ENCODE results near the gene ZNF487.
A peak's percentile ranks its signal among the peaks of the same experiment; 100 is the strongest.
"Not testable (repeated sequence)": the region's sequence is repeated elsewhere in the genome, so short reads cannot be mapped to it uniquely, and the experiment has no call there.

Gene ZNF487

GRCh38 chr10:43404704-43405084 lies 32.2 kb upstream of the ZNF487 start:
- no peak for DNase-seq (ENCODE audit: low read depth in 2 of 2)

DNA sequence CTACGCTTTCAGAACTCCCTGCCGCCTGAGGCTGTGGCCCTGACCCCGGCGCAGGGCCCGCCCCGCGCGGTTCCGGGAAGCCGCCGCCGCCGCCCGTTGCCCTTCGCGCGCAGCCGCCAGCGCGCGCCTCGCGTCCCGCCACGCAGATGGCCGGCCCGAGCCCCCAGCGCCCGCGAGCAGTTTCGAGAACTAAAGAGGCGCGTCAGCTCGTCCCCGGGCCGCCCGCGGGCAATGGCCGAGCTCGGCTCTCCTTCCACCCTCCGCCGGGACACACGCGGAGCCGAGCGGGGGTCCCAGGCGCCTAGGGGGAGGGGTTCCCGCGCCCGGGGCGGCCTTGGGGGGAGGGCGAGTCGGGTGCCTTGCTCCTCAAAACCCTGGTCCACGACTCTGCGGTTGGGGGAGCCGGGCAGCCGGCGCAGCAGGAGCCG lies 29.7 kb upstream of the ZNF487 start:
- DNase-seq (ENCODE audit: low read depth in 2 of 2) = peak; percentile 35 to 49

DNA sequence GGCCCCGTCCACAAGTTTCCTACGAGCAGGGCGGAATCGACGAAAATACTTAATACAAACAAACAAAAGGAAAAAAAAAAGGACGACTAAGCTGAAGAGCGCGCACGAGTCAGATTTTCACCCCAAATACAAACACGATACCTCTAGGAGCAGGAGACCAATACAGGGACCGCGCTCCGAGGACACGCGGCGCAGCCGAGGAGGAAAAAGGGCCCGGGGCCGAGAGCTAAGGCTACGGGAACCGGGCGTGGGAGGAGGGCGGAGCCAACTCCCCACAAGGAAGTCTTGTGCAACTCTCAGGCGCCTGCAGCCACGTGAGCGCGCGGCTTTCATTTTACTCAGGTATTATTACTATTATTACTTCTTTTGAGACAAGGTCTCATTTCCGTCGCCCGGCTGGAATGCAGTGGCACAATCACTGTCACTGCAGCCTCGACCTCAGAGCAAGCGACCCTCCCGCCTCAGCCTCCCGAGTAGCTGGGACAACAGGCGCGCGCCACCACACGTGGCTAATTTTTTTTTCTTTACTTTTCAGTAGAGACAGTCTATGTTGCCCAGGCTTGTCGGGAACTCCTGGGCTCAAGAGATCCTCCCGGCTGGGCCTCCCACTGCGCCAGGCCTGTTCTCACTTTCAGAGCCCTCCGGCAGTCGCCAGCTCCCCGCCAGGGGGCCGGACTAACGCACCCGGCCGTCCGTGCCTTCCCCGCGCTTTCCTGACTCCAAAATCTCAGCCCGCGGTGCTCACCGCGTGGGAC lies 29.2 kb upstream of the ZNF487 start:
- peak; percentile 86 to 90 for DNase-seq (ENCODE audit: low read depth in 2 of 2)

- DNase-seq (ENCODE audit: low read depth in 2 of 2) = no peak
Measured at GRCh38 chr10:43408331-43408709, 28.6 kb upstream of the ZNF487 start.

DNA sequence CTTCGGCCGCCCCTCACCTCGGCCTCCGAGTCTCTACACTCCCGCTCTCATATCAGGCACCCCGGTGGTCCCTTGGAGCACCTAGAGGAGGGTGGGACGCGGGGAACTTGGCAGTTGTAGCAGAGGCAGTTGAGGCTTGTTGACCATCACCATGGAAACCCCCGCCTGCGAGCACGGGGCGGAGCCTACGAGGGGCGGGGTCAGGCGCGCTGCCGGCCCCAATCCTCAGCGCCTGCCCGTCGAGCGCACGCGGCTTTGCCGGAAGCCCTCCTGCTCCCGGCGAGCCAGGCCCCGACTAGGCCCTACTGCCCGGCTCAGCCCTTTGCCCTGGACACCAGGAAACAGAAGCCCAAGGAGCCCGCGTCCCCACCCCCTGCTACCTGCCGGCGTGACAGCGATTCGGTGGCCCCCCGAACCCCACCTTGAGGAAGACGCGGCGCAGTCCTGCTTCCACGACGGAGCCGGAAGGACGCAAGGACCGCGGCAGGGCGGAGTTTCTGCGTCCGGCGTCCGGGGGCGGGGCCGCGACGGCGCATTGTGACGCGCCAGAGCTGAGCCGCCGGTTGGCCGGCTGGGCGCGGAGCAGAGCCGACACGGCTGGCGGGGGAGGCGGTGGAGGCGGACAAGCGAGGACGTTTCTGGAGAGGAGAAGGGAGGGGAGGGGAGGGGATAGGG lies 28.1 kb upstream of the ZNF487 start, which contains the start of gene HNRNPF:
Gene HNRNPF (minus strand): TSS at position 477 of the 675 bp plus-strand sequence. CDS start 21,302 bp downstream, outside the sequence.
- peak; percentile 92 to 94 for DNase-seq (ENCODE audit: low read depth in 2 of 2)

DNA sequence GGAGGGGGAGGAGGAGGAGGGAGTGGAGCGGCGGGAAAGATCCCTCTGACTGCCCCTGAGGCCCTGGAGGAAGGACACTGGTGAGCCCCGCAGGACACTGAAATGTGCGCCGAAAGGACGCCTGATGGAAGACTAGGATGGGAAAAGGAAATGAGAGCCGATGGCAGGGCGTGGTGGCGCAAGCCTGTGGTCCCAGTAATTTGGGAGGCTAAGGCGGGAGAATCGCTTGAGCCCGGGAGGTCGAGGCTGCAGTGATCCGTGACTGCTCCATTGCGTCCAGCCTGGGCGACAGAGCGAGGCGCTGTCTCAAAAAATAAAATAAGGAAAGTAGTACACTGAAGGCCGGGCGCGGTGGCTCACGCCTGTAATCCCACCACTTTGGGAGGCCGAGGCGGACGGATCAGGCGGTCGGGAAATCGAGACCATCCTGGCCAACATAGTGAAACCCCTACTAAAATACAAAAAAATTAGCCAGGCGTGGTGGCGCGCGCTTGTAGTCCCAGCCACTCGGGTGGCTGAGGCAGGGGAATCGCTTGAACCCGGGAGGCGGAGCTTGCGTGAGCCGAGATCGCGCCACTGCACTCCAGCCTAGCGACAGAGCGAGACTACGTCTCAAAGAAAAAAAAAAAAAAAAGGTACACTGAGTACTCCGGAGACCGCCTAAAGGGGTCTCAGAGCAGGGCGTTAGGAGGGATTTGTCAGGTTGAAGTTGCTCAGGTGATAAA lies 27.4 kb upstream of the ZNF487 start:
- peak; percentile 47 to 52 for DNase-seq (ENCODE audit: low read depth in 2 of 2)

DNA sequence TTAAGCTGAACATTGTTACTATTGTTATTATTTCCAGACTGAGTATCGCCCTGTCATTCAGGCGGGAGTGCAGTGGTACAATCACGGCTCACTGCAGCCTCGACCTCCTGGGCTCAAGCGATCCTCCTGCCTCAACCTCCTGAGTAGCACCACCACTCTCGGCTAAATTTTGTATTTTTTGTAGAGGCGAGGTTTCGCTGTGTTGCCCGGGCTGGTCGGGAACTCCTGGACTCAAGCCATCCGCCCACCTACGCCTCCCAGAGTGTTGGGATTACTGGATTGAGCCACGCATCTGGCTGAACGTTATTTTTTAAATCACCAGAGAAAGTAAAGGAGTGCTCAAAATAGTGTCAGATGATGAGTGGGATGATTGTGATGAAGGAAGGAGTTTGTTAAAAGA lies 26.6 kb upstream of the ZNF487 start:
- no peak for DNase-seq (ENCODE audit: low read depth in 2 of 2)

DNA sequence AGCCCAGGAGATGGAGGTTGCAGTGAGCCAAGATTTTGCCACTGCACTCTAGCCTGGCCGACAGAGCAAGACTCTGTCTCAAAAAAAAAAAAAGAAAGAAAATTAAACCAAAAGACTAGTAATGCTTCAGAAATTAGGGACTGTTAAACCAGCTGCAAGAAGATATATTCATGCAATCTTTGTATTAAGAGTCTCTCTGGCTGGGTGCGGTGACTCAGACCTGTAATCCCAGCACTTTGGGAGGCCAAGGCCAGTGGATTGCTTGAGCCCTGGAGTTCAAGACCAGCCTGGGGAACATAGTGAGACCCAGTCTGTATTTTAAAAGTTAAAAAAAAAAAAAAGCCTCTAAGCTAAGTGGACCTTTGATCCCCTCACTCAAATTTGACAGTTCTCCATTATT lies 25.4 kb upstream of the ZNF487 start:
- no peak for DNase-seq (ENCODE audit: low read depth in 2 of 2)

DNA sequence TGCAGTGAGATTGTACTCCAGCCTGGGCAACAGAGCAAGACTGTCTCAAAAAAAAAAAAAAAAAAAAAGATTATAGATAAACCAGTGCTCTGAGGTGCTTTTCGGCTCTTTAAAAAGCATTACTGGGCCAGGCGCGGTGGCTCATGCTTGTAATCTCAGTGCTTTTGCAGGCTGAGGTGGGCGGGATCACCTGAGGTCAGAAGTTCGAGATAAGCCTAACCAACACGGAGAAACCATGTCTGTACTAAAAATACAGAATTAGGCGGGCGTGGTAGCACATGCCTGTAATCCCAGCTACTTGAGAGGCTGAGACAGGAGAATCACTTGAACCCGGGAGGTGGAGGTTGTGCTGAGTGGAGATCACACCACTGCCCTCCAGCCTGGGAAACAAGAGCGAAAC lies 21.4 kb upstream of the ZNF487 start:
- DNase-seq (ENCODE audit: low read depth in 2 of 2) = no peak

DNA sequence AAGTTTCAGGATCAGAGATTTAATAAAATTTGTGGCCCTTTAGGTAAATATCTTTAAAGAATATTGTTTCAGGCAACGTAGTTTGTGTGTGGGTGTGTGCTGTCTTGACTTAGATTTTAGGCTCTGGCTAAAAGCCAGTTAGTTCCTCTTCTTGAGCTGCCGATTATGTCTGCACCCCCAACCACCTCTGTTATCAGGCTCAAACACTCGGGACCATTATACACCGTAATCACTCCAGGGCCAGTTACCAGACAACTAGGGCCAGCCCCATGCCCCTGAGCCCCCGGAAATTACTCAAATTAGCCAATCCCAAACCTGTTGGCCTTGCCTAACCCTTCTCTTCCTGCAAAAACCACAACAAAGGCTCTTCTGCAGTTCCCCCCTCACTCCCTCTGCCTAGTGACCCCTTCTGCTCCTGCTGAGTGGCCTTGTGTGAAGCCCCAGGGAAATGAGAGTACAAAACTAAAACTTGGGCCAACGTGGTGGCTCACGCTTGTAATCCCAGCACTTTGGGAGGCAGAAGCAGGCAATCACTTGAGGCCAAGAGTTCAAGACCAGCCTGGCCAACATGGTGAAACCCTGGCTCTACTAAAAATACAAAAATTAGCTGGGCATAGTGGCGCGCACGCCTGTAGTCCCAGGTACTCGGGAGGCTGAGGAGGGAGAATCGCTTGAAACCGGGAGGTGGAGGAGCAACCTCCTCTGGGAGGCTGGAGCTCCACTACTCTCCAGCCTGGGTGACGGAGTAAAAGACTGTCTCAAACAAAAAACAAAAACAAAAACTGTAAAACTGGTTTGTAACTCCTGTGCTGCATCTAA lies 18.8 kb upstream of the ZNF487 start:
- DNase-seq (ENCODE audit: low read depth in 2 of 2) = no peak

DNA sequence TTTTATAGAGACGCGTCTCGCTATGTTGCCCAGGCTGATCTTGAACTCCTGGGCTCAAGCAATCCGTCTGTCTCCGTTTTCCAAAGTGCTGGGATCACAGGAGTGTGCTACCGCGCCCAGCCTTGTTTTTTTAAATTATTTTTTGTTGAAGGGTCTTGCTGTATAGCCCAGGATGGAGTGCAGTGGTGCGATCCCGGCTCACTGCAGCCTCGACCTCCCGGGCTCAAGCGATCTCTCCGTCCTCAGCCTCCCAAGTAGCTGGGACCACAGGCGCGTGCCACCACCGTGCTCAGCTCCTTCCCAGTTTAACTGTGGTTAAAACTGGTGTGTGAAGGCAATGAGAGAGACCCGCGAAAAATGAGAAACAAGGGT lies 16.9 kb upstream of the ZNF487 start:
- no peak for DNase-seq (ENCODE audit: low read depth in 2 of 2)

DNA sequence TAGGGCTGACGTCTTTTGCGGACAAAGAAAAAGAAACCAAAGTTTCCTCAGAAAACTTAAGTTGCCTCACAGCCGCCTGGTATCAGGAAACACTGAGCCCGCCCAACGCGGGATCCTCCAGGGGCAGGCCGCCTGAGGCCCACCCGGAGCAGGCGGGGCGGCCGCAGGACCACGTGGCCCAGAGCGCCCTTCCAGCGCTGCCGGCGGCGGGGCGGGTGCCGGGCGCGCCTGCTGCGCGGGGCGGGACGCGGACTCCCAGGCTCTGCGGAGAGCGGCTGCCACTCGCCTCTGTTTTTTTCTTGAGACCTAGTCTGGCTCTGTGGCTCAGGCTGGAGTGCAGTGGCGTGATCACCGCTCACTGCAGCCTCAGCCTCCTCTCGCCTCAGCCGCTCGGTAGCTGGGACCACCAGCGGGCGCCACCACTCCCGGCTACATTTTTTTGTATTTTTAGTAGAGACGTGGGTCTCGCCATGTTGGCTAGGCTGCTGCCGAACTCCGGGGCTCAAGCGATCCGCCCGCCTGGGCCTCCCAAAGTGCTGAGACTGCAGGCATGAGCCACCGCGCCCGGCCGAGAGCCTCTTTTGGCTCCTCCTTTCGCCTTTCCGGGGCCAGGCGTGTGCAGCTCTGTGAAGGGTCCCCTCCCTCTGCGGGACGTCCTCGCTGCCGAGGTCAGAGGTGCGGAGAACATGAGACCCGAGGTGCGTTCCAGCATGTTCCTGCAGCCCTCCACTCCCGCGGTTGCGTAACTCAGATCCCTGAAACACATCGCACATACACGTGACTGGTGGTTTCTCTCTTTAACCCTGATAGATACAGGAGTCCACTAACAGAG lies 16.3 kb upstream of the ZNF487 start:
- DNase-seq (ENCODE audit: low read depth in 2 of 2) = peak; percentile 60 to 78

DNA sequence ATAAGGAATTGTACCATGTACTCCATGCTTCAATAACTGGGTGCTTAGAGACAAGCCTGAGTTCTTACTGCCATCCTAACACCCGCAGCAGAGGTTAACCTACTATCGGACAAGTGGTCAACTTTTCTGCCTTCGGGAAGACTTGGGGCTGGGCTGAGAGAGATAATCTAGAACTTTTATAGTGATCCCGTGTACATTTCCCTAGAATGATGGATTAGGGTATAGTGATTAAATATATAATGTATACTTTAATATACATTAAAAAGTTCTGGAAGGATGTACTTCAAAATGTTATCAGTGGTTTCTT lies 15.8 kb upstream of the ZNF487 start:
- DNase-seq (ENCODE audit: low read depth in 2 of 2) = no peak

DNA sequence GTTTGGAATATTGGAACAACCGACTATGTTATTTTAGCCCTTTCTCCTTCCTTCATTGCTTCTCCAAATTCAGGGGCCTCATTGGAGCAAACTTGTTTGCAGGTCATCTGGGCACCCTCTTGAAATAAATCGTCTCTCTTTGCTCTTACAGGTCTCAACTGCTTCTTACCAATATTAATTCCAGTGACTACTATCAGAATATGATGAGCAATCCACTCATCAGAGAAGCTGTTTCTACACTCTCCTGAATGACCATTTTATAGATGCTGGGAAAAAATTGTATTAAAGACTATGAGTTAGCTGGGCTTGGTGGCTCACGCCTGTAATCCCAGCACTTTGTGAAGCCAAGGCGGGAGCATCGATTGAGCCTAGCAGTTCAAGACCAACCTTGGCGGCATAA lies 15.4 kb upstream of the ZNF487 start:
- DNase-seq (ENCODE audit: low read depth in 2 of 2) = no peak

DNA sequence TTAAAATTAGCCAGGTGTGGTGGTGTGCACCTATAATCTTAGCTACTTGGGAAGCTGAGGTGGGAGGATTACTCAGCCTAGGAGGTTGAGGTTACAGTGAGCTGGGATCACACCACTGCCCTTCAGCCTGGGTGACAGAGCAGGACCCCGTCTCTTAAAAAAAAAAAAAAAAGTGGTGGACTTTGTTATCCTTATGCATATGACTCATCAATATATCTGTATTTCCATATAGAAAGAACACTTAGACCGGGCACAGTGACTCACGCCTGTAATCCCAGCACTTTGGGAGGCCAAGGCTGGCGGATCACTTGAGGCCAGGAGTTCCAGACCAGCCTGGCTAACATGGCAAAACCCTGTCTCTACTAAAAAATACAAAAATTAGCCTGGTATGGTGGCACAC lies 15.0 kb upstream of the ZNF487 start:
- not testable (repeated sequence) for DNase-seq (ENCODE audit: low read depth in 2 of 2)

GRCh38 chr10:43424416-43424815 lies 12.5 kb upstream of the ZNF487 start:
- no peak for DNase-seq (ENCODE audit: low read depth in 2 of 2)

- not testable (repeated sequence) for DNase-seq (ENCODE audit: low read depth in 2 of 2)
Measured at GRCh38 chr10:43426476-43426875, 10.4 kb upstream of the ZNF487 start.

GRCh38 chr10:43427166-43427825 lies 9.6 kb upstream of the ZNF487 start:
- DNase-seq (ENCODE audit: low read depth in 2 of 2) = no peak

GRCh38 chr10:43430926-43431663 lies 5.8 kb upstream of the ZNF487 start:
- no peak for DNase-seq (ENCODE audit: low read depth in 2 of 2)

Data from stimulated activated CD4-positive, alpha-beta T cell treated with anti-CD3 and anti-CD28 coated beads, Interleukin-1b, Interleukin-23, amount 100 ng/mL, for 4 hours (primary cell).